Lower leg skin (tissue), 3 donors: ENCODE measurements around the gene PHLPP1.

Source experiments
- CTCF ChIP-seq, 3 donors: fragments of 450-650 bp; IDR thresholded peaks; one replicate each; pipeline ENCODE4 v1.5.1; 2016; ENCODE audit warnings: antibody characterized with exemption in 3 of 3, mild to moderate bottlenecking in 3 of 3, moderate library complexity in 2 of 3
- POLR2A ChIP-seq, 2 donors: fragments of 450-650 bp; IDR thresholded peaks; one replicate each; pipeline ENCODE4 v1.6.1; 2016 to 2017; ENCODE audit warnings: antibody characterized with exemption in 2 of 2, mild to moderate bottlenecking in 1 of 2, moderate library complexity in 1 of 2

- TF ChIP-seq CTCF (IDR thresholded peaks at IDR 0.05): no peak
- no peak for TF ChIP-seq POLR2A (IDR thresholded peaks at IDR 0.05)
Observed at GRCh38 chr18:62997076-62997475, 281.7 kb downstream of the PHLPP1 start.
